Measurements from ENCODE around the gene DDI1. TPM values are rescaled to one million over a fixed set of nuclear protein-coding genes. Genes with fewer than 3 reads are reported as not detected.

DDI1 gene
- total RNA-seq, 1 donor from 2014 or later, result not detected

DNA sequence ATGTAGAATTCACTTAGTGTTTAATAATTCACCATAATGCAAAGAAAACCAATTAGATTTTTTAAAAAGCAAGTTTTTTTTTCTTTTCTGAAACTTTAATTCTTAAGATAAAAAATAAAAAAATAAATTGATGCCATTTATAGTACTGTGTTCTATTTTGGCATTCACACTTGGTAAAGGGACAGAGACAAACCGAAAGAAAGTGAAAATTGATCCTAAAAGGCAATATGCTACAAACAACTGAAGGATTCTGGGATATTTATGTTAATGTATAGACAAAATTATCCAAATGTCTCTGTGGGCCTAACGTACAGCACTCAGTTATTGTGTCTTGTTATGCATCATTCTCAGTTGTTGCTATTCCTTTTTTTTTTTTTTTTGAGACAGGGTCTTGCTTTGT, 41.9 kb upstream of the DDI1 start:
- H3K4me3 Mint-ChIP-seq (ENCODE audit: unreplicated experiment), result no peak overlapping the region
- peaks cover 2% of the 10 kb centered on the region for H3K27me3 Mint-ChIP-seq (ENCODE audit: unreplicated experiment)
- no peaks in the 10 kb centered on the region for H3K4me1 Mint-ChIP-seq (ENCODE audit: unreplicated experiment)
- no peaks in the 10 kb centered on the region for H3K9me3 Mint-ChIP-seq (ENCODE audit: unreplicated experiment)
- no peak overlapping the region for H3K27ac Mint-ChIP-seq (ENCODE audit: unreplicated experiment)
- H3K36me3 Mint-ChIP-seq (ENCODE audit: low read depth, unreplicated experiment), result no peaks in the 10 kb centered on the region
- no peak for TF ChIP-seq CTCF (IDR thresholded peaks at IDR 0.05; ENCODE audit: unreplicated experiment)
- no peak for DNase-seq (ENCODE audit: low spot score)

GRCh38 chr11:103995896-103996295, 40.5 kb upstream of the DDI1 start:
- Mint-ChIP-seq H3K36me3 (ENCODE audit: low read depth, unreplicated experiment) (no peaks in the 10 kb centered on the region), H3K4me3 (ENCODE audit: unreplicated experiment) (no peak overlapping the region), H3K27me3 (ENCODE audit: unreplicated experiment) (peaks cover 2% of the 10 kb centered on the region), H3K27ac (ENCODE audit: unreplicated experiment) (no peak overlapping the region), H3K4me1 (ENCODE audit: unreplicated experiment) (no peaks in the 10 kb centered on the region), H3K9me3 (ENCODE audit: unreplicated experiment) (no peaks in the 10 kb centered on the region)
- no peak for TF ChIP-seq CTCF (IDR thresholded peaks at IDR 0.05; ENCODE audit: unreplicated experiment)
- no peak for DNase-seq (ENCODE audit: low spot score)

DNA sequence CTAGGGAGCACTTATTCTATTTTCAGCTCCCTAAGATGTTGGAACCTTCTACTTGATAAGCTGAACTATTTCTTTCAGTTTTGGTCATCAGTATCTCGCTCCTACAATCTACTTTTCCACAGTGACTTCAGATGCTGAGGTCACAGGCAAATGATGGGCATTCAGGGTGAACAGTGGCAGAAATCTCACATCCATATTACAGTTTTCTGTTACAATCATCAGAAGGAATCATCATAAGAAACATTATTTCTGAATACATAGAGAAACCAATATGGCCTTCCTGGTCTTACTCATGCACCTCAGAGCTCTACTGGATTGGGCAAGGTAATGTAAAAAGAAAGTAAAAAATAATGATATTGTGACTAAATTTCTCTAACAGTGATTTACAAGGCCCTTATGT, 39.4 kb upstream of the DDI1 start:
- TF ChIP-seq CTCF (IDR thresholded peaks at IDR 0.05; ENCODE audit: unreplicated experiment), result no peak

GRCh38 chr11:103998826-103999508, 37.5 kb upstream of the DDI1 start:
- H3K4me3 Mint-ChIP-seq (ENCODE audit: unreplicated experiment), result no peak overlapping the region
- no peak overlapping the region for H3K27ac Mint-ChIP-seq (ENCODE audit: unreplicated experiment)
- no peaks in the 10 kb centered on the region for H3K4me1 Mint-ChIP-seq (ENCODE audit: unreplicated experiment)
- H3K9me3 Mint-ChIP-seq (ENCODE audit: unreplicated experiment), result no peaks in the 10 kb centered on the region
- TF ChIP-seq CTCF (IDR thresholded peaks at IDR 0.05; ENCODE audit: unreplicated experiment), result no peak
- no peak for DNase-seq (ENCODE audit: low spot score)
- no peaks in the 10 kb centered on the region for H3K27me3 Mint-ChIP-seq (ENCODE audit: unreplicated experiment)
- H3K36me3 Mint-ChIP-seq (ENCODE audit: low read depth, unreplicated experiment), result no peaks in the 10 kb centered on the region

More for the DNA sequence above, 39.4 kb upstream of the DDI1 start:
- Mint-ChIP-seq H3K27me3 (ENCODE audit: unreplicated experiment) (peaks cover 2% of the 10 kb centered on the region), H3K36me3 (ENCODE audit: low read depth, unreplicated experiment) (no peaks in the 10 kb centered on the region), H3K27ac (ENCODE audit: unreplicated experiment) (no peak overlapping the region), H3K9me3 (ENCODE audit: unreplicated experiment) (no peaks in the 10 kb centered on the region), H3K4me1 (ENCODE audit: unreplicated experiment) (no peaks in the 10 kb centered on the region), H3K4me3 (ENCODE audit: unreplicated experiment) (no peak overlapping the region)
- no peak for DNase-seq (ENCODE audit: low spot score)

DNA sequence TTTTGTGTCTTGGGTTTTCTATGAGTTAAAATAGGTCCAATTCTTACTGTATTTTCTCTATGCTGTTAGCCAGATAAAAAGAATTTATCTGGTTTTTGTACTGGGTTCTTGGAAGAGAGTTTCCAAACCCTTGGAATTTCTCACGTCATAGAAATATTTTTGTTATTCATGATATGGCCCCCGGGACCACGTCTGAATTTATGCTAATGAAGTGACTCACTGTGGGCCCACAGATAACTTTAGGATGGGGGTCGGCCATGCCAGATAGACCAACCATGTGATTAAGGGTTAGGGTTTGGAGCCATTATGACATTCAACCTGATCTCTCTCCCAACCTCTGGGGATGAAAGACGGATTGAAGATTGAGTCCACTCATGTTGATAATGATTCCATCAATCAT, 35.6 kb upstream of the DDI1 start:
- Mint-ChIP-seq H3K9me3 (ENCODE audit: unreplicated experiment) (no peaks in the 10 kb centered on the region), H3K4me1 (ENCODE audit: unreplicated experiment) (no peaks in the 10 kb centered on the region), H3K36me3 (ENCODE audit: low read depth, unreplicated experiment) (no peaks in the 10 kb centered on the region), H3K4me3 (ENCODE audit: unreplicated experiment) (no peak overlapping the region), H3K27ac (ENCODE audit: unreplicated experiment) (no peak overlapping the region), H3K27me3 (ENCODE audit: unreplicated experiment) (no peaks in the 10 kb centered on the region)
- TF ChIP-seq CTCF (IDR thresholded peaks at IDR 0.05; ENCODE audit: unreplicated experiment), result no peak
- no peak for DNase-seq (ENCODE audit: low spot score)

All from endothelial cell (in vitro differentiated cells).